ENCODE results near the gene CRYGC. TPM values are rescaled to one million over a fixed set of nuclear protein-coding genes. Genes with fewer than 3 reads are reported as not detected.
"Not testable (repeated sequence)": the region's sequence is repeated elsewhere in the genome, so short reads cannot be mapped to it uniquely, and the experiment has no call there.

The CRYGC gene
- total and polyA plus RNA-seq, 4 donors: not detected

DNA sequence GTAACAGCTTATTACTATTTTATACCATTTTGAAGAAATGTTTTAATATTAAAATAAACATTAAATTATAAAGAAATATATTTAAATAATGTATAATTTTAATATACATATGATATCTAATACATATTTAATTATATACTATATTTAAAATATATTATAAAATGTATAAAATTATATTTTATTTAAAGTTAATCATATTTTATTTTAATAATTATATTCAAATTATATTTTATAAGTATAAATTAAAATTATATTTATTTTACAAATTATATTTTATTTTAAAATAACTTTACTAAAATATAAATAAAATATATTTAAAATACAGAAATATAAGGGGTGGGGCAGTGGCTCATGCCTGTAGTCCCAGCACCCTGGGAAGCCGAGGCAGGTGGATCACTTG is 7.4 kb downstream of the CRYGC start:
- TF ChIP-seq, protein P1, sequence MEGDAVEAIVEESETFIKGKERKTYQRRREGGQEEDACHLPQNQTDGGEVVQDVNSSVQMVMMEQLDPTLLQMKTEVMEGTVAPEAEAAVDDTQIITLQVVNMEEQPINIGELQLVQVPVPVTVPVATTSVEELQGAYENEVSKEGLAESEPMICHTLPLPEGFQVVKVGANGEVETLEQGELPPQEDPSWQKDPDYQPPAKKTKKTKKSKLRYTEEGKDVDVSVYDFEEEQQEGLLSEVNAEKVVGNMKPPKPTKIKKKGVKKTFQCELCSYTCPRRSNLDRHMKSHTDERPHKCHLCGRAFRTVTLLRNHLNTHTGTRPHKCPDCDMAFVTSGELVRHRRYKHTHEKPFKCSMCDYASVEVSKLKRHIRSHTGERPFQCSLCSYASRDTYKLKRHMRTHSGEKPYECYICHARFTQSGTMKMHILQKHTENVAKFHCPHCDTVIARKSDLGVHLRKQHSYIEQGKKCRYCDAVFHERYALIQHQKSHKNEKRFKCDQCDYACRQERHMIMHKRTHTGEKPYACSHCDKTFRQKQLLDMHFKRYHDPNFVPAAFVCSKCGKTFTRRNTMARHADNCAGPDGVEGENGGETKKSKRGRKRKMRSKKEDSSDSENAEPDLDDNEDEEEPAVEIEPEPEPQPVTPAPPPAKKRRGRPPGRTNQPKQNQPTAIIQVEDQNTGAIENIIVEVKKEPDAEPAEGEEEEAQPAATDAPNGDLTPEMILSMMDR (IDR thresholded peaks at IDR 0.05; ENCODE audit: control extremely low read depth, extremely low read depth): no peak
- DNase-seq: no peak
- ATAC-seq (ENCODE audit: insufficient read depth, low FRiP score): no peak
- Histone ChIP-seq H3K4me1 (ENCODE audit: control insufficient read depth in 5 of 5, insufficient read depth in 5 of 5, low read length in 5 of 5) (peaks cover 0 to 5% (median 0%) of the 10 kb centered on the region in 5 donors), H3K4me3 (no peak overlapping the region), H3K9me3 (ENCODE audit: control insufficient read depth in 4 of 4, insufficient read depth in 3 of 4, low read length in 3 of 4) (peaks cover 0 to 2% (median 0%) of the 10 kb centered on the region in 4 donors), H3K27me3 (ENCODE audit: control insufficient read depth in 3 of 3, insufficient read depth in 3 of 3, low read length in 2 of 3) (peaks cover 0 to 11% (median 7%) of the 10 kb centered on the region in 3 donors), H3K36me3 (ENCODE audit: control insufficient read depth in 4 of 4, insufficient read depth in 4 of 4, low read length in 4 of 4) (no peaks in the 10 kb centered on the region), H3K27ac (ENCODE audit: low read depth in 1 of 2, low read length in 1 of 2) (no peak overlapping the region), H3K9ac (ENCODE audit: insufficient read depth in 1 of 2, low read length in 2 of 2) (no peak overlapping the region)
- 92 to 98% methylated on average over 1 of the region's 1 CpG for WGBS, 2 donors

DNA sequence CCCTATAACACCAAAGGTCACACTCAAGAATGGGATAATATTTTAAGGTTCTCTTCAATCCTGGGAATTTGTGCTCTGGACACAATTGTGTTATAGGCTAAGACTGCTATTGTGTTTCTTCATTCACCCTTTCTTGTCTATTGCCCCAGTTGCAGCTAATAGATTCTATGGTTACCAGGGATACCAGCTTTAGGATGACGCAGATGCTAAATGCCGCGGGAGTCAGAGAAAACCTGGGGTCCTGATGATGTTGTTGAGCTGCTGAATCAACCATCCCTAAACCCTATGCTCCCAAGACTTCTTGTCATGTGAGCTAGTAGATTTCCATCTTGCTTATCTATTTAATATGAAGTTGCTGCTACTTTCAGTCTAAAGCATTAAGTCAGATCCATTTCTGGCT is 10.7 kb downstream of the CRYGC start:
- DNase-seq: no peak
- peaks cover 0 to 5% (median 4%) of the 10 kb centered on the region in 3 donors for H3K27me3 ChIP-seq (ENCODE audit: control insufficient read depth in 3 of 3, insufficient read depth in 3 of 3, low read length in 2 of 3)
- no peak overlapping the region for H3K4me3 ChIP-seq
- H3K9me3 ChIP-seq (ENCODE audit: control insufficient read depth in 4 of 4, insufficient read depth in 3 of 4, low read length in 3 of 4): peaks cover 0 to under 1% (median 0%) of the 10 kb centered on the region in 4 donors
- no peak for ATAC-seq (ENCODE audit: insufficient read depth, low FRiP score)
- no peak overlapping the region for H3K9ac ChIP-seq (ENCODE audit: insufficient read depth in 1 of 2, low read length in 2 of 2)
- H3K36me3 ChIP-seq (ENCODE audit: control insufficient read depth in 4 of 4, insufficient read depth in 4 of 4, low read length in 4 of 4): no peaks in the 10 kb centered on the region
- WGBS, 2 donors: 98% methylated on average over 3 of the region's 3 CpGs
- H3K27ac ChIP-seq (ENCODE audit: low read depth in 1 of 2, low read length in 1 of 2): no peak overlapping the region
- no peaks in the 10 kb centered on the region for H3K4me1 ChIP-seq (ENCODE audit: control insufficient read depth in 5 of 5, insufficient read depth in 5 of 5, low read length in 5 of 5)
- TF ChIP-seq, protein P1 (IDR thresholded peaks at IDR 0.05; ENCODE audit: control extremely low read depth, extremely low read depth): no peak

DNA sequence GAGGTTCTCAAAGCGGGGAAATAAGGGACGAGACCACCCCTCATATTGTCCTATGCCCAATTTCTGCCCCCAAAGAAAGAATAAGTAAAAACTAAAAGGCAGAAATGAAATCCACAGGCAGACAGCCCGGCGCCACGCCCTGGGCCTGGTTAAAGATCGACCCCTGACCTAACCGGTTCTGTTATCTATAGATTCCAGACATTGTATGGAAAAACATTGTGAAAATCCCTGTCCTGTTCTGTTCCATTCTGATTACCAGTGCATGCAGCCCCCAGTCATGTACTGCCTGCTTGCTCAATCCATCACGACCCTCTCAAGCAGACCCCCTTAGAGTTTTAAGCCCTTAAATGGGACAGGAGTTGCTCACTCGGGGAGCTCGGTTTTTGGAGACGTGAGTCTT is 12.2 kb downstream of the CRYGC start:
- DNase-seq; H3K9ac ChIP-seq (ENCODE audit: insufficient read depth in 1 of 2, low read length in 2 of 2); H3K27ac ChIP-seq (ENCODE audit: low read depth in 1 of 2, low read length in 1 of 2); H3K36me3 ChIP-seq (ENCODE audit: control insufficient read depth in 4 of 4, insufficient read depth in 4 of 4, low read length in 4 of 4); H3K4me1 ChIP-seq (ENCODE audit: control insufficient read depth in 5 of 5, insufficient read depth in 5 of 5, low read length in 5 of 5); H3K9me3 ChIP-seq (ENCODE audit: control insufficient read depth in 4 of 4, insufficient read depth in 3 of 4, low read length in 3 of 4); H3K4me3 ChIP-seq; H3K27me3 ChIP-seq (ENCODE audit: control insufficient read depth in 3 of 3, insufficient read depth in 3 of 3, low read length in 2 of 3); ATAC-seq (ENCODE audit: insufficient read depth, low FRiP score): not testable (repeated sequence)
- WGBS, 2 donors: 92 to 93% methylated on average over 11 of the region's 11 CpGs

DNA sequence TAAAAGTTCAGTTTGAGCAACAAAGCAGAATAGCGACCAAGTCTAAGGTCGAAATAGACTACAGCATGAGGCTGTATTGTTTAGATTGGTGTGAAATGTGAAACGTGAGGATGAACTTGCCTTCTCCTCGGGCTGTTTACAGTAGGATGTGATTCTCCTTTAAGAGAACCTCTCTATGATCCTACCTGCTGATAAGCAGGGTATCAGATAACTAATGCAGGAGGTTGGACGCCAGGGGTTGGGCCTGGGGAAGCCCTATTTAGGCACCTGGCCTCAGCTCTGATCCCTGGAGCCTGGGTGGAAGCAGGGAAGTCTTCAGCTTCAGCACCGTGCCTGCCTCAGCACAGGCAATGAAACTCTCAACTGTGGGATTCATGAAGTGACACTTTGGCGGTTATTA is 16.7 kb downstream of the CRYGC start:
- peaks cover 0 to 13% (median 8%) of the 10 kb centered on the region in 3 donors for H3K27me3 ChIP-seq (ENCODE audit: control insufficient read depth in 3 of 3, insufficient read depth in 3 of 3, low read length in 2 of 3)
- WGBS, 2 donors: 41 to 74% methylated on average over 7 of the region's 7 CpGs
- TF ChIP-seq, protein P1 (IDR thresholded peaks at IDR 0.05; ENCODE audit: control extremely low read depth, extremely low read depth): no peak
- H3K4me1 ChIP-seq (ENCODE audit: control insufficient read depth in 5 of 5, insufficient read depth in 5 of 5, low read length in 5 of 5): peaks cover 0 to 5% (median 0%) of the 10 kb centered on the region in 5 donors
- no peak overlapping the region for H3K4me3 ChIP-seq
- H3K27ac ChIP-seq (ENCODE audit: low read depth in 1 of 2, low read length in 1 of 2): no peak overlapping the region
- no peaks in the 10 kb centered on the region for H3K36me3 ChIP-seq (ENCODE audit: control insufficient read depth in 4 of 4, insufficient read depth in 4 of 4, low read length in 4 of 4)
- DNase-seq (no peak), ATAC-seq (ENCODE audit: insufficient read depth, low FRiP score) (no peak)
- no peaks in the 10 kb centered on the region for H3K9me3 ChIP-seq (ENCODE audit: control insufficient read depth in 4 of 4, insufficient read depth in 3 of 4, low read length in 3 of 4)
- no peak overlapping the region for H3K9ac ChIP-seq (ENCODE audit: insufficient read depth in 1 of 2, low read length in 2 of 2)

DNA sequence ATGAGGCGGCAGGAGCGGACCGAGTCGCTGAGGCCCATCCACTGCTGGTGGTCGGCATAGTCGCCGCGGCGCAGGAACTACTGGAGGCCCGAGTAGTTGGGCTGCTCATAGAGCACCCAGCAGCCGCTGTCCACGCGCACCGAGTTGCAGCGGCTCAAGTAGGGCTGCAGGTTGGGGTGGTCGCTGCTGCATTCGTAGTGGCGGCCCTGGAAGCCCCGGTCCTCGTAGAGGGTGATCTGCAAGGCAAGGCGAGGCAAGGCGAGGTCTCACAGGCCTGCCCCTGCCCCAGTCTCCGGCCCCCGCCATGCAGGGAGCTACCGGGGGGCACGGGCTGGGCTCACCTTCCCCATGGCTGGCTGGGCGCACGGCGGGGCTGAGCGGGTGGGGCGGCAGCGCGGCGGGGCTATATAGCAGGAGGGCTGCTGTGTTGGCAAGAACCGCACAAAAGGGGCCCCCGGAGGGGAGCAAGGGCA is 17.3 kb downstream of the CRYGC start:
- peak in 2 of 3 donors; percentile 7 to 35 for DNase-seq

More for the DNA sequence above, 17.3 kb downstream of the CRYGC start:
- ATAC-seq (ENCODE audit: insufficient read depth, low FRiP score); H3K27ac ChIP-seq (ENCODE audit: low read depth in 1 of 2, low read length in 1 of 2); H3K4me3 ChIP-seq; H3K36me3 ChIP-seq (ENCODE audit: control insufficient read depth in 4 of 4, insufficient read depth in 4 of 4, low read length in 4 of 4); H3K4me1 ChIP-seq (ENCODE audit: control insufficient read depth in 5 of 5, insufficient read depth in 5 of 5, low read length in 5 of 5); H3K9ac ChIP-seq (ENCODE audit: insufficient read depth in 1 of 2, low read length in 2 of 2); H3K9me3 ChIP-seq (ENCODE audit: control insufficient read depth in 4 of 4, insufficient read depth in 3 of 4, low read length in 3 of 4): not testable (repeated sequence)
- H3K27me3 ChIP-seq (ENCODE audit: control insufficient read depth in 3 of 3, insufficient read depth in 3 of 3, low read length in 2 of 3): peaks cover 0 to 13% (median 8%) of the 10 kb centered on the region in 3 donors
- WGBS, 2 donors: 16 to 71% methylated on average over 32 to 36 of the region's 36 CpGs

All from lung (tissue), 12 donors.